Measurements from ENCODE around the gene NFE2.
"Not testable (repeated sequence)": the region's sequence is repeated elsewhere in the genome, so short reads cannot be mapped to it uniquely, and the experiment has no call there.

Gene NFE2

DNA sequence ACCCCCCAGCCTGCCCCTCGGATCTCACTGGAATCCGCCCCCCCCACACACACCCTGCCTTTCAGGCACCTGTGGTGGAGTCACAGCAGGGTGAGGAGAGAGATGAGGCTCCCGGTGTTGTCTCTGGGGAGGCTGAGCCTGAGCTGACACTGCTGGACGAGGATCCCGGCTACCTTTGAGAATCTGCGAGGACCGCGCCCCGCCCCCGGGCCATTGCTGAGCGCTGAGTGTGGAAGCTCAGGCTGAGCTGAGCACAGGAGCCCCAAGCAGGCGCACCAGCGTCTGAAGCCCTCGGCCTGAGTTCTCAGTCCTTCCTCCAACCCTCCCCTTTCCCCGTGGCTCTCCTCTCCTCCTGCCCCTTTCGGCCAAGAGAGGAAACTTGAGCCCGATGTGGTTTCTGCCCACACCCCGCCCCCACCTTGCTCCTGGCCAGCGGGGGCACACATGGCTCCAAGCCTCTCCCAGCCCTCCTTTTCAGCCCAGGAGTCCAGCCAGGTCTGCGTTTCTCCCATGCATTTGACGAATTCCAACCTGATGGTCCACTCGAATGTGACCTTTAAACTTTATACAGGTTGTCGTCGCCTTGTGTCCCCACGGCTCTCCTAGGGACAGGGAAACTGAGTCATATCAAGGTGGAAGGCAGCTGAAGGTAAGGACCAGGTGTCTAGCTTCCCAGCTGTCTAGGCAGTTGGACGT, at the start of gene NFE2:
NFE2 (minus strand) TSS at position 284 of the 696 bp plus-strand sequence. CDS start 5,767 bp downstream, outside the sequence.
- DNase-seq (ENCODE audit: low read depth) = no peak

DNA sequence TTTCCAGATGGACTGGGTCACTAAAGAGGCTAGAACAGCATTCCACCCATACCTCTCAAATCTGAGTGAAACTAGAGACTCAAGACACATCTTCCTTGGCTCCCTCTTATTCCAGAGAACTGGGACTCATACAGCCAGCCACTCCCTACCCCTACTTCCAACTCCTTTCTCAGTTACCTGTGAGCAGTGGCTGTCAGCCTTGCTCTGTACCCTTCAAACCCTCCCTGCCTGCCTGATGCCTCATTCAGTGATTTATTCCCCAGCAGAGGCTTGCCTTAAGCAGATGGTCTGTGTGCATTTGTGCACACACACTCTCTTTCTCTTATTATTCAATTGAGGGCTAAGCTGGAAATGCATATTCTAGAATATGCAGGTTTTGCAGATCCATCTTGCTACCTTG, 48.9 kb upstream of the NFE2 start:
- no peak for DNase-seq (ENCODE audit: low read depth)

DNA sequence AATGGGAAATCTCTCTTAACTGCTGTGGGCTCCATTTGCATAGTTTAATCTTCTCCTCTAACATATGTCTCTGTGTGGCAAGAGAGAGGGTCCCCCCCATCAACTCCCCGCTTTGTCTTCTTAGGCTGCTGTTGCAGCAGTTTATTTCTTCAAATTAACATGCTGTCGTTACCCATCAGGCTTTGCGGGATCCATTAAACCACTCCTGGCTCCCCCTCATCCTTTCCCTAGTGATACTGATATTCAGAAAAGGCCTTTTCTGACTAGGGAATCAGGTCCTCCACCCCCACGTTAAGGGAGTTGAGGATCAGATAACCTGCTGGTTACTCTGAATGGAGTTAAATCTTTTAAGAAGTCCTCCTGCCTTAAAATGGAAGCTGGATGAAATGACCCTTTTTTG, 48.2 kb upstream of the NFE2 start:
- no peak for DNase-seq (ENCODE audit: low read depth)

DNA sequence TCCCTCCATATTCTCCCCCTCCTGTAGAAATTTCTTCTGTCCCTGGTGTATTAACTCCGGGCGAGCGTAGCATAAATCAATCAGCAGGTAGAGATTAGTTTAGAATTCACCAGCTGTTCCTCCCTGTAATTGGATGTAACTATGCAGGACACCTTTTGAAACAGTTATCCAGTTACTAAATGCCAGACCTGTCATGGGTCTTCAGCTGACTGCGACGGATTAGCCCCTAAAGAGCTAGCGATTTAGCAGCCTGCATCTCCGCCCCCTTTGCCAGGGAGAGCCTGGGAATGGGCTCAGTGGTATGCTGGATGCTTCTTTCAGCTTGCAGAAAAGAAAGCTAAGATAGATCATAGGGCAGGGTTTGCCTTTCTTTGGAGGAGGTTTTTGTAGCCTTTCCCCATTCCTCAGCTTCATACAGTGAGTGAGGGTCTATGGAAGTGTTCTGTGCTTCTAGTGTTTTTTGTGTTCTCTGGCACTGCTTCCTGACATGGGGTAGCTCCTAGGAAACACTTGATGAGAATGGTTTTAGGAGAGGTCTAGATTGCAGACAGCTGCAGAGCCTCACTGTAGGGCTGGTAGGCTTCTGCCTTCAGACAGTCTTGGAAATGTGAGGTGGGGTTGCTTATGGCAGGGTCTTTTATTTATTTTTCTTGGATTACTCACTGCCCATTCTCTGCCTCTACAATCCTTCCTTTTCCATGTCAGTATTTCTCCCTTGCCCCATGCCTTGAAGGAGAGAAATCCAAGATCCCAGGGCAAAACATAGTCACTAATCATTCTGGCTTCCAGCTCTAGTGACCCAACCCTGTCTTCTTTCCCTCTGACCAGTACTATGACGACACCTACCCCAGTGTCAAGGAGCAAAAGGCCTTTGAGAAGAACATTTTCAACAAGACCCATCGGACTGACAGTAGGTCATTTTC, 40.8 kb upstream of the NFE2 start:
- no peak for DNase-seq (ENCODE audit: low read depth)

DNA sequence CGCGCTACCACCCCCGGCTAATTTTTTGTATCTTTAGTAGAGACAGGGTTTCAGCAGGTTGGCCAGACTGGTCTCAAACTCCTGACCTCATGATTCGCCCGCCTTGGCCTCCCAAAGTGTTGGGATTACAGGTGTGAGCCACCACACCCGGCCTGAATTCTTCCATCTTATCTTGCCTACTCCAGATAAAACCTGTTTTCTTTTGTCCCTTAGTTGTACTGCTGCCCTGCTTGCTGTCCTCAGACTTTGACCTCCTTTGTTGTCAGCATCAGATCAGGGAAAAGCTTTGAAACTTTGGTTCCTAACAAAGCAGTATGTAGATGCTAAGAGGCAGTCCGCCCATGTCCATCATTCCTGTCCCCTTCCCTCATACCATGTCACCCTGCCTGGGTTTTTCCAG, 40.0 kb upstream of the NFE2 start:
- no peak for DNase-seq (ENCODE audit: low read depth)

DNA sequence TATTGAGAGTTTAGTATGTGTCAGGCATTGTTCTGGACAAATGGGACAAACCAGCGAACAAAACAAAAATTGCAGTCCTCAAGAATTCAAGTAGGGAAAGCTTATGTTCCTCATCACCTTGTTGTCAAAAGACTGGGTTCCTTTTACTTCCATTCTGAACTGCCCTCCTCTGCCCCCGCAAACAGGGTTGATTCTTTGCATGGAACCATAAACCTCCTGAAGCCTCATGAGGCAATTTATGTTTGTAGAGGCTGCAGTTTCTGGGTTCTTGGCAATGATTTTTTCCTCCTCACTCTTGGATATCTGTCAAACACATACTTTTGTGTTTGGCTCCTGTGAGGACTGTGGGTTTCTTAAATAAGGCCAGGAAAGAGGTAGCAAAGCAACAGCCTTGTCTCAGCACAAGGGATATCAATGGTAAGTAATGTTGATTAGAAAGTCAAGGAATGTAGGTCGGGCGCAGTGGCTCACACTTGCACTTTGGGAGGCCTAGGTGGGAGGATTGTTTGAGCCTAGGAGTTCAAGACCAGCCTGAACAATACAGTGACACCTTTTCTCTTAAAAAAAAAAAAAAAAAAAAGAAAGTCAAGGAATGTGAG, 38.0 kb upstream of the NFE2 start:
- no peak for DNase-seq (ENCODE audit: low read depth)

DNA sequence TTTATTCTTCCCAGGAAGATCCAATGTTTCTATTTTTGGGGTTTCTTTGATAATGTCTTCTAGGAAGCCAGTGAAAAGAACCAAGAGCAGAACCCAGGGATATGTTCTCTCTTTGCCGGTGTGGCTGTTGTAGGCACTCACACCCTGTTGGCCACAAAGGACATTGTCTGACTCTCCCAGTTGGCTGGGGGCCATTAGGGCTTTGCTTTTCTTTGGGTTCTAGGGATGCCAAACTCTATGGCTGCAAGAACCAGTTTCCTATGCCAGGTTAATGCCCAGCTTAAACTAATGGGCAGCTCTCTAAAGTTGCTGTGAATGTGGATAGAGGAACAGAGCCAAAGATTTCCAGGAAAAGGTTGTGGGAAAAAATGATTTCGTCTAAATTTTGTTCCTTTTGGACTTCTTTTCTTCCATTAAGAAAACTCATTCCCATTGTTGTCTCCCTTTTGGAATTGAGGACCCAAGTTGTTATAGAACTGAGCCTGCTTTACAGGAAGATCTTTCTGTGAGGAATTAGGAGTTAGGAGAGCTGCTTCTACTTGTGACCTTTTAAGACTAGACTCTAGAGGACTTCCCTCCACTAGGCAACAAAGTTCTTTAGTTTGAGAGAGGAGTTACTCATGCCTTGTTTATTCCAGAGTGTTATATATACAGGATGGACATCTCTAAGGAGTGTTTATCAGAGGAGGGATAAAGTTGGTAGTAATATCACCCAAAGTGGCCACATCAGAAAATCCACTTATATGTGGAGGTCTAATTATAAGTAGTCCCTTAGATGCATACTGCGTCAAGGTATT, 37.2 kb upstream of the NFE2 start:
- DNase-seq (ENCODE audit: low read depth) = no peak

DNA sequence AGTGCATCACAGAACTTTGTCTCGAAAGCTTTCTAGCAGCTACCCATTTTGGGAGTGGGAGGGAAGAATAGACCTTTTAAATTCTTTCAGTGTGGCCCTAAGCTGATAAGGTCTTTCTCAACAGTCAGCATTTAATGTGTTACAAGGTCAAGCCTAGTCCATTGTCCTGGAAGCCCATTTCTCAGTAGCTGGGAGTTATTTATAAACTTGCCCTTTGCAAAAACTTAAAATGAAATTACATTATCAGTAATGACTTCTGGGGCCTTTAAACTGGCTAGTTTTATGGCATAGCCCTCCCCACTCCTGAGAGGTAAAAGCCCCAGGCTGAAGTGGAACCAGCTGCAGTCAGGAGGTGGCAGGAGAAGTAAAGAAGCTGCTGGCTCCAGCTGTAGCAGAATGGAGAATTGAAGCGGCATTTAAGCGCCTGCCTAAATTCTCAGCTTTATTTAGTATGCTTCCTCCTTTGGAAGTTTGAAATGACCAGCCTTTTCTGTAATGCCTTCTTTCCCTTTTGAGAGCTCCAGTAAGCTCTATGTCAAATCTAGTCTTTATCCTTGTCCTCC, 36.5 kb upstream of the NFE2 start:
- no peak for DNase-seq (ENCODE audit: low read depth)

DNA sequence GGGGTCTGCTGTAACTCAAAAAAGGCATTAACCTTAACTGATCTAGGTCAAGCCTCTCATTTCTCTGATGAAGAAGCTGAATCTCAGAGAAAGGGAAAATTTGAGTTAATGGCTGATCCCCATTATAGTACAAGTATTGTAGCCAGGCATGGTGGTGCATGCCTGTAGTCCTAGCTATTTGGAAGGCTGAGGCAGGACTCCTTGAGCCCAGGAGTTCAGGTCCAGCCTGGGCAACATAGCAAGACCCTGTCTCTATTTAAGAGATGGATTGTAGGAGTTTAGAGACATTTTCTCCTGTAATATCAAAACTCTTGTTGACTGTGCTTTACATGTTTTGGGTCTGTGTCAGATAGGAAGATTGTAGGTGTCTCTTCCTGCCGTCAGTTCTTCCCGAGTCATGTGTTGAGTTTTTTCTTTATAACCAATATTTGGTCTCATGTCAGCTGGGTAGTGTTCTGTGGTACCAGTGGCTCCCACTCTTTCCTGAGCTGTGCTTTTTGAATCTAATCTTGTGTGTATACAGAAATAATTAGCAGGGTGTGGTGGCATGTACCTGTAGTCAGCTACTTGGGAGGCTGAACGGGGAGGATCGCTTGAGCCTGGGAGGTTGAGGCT, 32.7 kb upstream of the NFE2 start:
- no peak for DNase-seq (ENCODE audit: low read depth)

DNA sequence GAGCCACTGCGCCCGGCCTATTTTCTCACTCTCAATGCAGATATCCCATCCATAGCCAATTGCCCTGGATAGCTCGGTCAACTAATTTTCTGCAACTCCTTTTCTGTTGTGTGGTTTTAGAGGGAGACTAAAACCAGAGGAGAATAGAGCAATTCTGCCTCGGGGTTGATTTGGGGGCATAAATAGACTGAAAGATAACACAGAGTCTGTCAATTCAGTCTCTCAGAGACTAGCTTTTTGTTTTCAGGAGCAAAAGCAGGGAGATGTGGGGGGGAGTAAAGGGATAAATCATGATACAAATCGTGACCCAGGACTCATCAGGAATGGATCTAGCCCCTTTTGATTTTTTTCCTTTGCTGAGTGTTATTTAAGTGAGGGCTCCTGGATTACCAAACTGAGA, 30.6 kb upstream of the NFE2 start:
- DNase-seq (ENCODE audit: low read depth) = no peak

DNA sequence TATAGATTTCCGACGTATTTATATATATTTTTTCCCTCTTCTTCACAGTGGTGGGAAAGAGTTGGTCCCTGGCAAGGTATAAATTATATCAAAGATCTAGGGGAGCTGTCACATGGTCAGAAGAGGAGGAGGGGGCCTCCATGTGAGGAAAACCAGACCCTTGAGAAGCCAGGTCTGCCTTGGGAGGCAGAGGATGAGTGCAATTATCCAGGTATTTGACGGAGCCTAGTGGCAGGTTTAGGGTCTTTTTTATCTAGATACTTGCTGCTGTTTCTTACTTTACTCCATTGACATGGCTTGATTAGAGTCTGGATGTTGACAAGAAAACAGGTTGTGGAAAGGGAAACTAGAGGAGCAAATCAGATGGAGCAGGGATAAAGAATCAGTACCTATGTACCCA, 29.6 kb upstream of the NFE2 start:
- DNase-seq (ENCODE audit: low read depth) = no peak

DNA sequence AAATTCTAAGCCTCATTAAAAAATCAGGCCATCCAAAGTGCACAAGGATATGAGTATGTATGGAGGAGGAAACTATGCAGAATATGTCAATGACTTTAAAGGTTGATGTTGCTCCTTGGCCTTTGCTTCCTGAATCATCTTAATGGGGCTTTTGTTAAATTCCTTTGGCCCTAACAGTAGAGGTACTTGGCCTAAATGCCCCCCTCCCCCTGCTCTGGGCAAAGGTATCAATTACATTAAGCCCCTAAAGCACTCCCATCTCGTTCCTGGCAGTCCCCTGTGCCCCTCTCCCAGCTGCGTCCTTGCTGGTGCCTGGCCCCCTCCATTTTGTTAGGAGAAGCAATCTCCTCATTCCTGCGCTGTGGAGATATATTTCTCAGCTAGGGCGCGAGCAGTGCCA, 28.9 kb upstream of the NFE2 start:
- DNase-seq (ENCODE audit: low read depth) = no peak

DNA sequence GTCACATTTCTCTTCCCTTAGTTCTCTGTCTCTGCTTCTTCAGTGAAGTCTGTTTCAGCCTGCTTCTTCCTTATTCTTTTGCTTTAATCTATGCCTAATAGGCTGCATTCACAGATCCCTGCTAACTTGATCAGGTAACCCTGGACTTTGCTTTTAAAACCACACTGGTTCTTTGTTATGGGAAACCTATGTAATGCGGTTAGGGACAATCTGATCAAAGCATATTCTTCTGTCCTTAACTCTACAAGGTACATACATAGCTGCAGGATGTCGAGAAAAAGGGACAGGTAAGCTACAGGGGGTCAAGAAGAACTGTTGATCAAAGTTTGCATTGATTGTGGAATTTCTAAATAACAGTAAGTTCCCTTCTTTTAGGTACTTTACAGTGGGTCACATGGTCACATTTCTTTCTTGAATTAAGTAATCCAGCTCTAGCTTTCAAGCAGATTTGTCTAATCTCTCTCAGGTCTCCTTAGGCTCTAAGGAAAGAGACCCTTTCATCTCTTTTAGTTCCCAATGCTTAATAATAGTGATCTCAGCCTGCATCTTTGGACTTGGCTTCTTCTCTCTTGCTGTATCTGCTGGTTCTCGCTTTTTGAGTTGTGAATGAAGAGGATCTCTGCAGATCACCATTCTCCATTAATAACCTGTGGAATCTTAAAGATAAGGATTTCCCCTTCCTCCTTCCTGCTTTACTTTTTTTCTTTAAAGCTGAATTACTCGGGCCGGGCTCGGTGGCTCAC, 28.0 kb upstream of the NFE2 start:
- DNase-seq (ENCODE audit: low read depth) = no peak

DNA sequence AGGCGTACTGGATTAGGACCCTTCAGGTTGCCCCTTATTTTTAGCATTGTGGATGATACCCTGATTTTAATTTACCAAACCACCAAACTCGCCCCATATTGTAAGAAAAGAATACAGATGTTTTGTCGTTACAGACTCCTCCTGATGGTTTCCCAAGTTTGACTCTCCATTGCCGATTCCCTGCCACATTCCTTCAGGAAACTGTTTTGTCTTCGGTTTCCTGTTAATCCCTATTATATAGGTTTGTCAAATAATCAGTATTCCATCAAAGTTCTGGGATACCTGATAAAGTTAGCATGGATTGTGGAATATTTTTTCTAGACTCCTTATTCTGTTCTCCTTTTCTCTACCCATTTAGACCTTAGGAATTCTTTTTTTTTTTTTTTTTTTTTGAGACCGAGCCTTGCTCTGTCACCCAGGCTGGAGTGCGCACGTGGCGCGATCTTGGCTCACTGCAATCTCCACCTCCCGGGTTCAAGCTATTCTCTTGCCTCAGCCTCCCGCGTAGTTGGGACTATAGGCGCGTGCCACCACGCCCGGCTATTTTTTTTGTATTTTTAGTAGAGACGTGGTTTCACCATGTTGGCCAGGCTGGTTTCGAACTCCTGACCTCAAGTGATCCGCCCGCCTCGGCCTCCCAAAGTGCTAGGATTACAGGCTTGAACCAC, 24.8 kb upstream of the NFE2 start:
- not testable (repeated sequence) for DNase-seq (ENCODE audit: low read depth)

DNA sequence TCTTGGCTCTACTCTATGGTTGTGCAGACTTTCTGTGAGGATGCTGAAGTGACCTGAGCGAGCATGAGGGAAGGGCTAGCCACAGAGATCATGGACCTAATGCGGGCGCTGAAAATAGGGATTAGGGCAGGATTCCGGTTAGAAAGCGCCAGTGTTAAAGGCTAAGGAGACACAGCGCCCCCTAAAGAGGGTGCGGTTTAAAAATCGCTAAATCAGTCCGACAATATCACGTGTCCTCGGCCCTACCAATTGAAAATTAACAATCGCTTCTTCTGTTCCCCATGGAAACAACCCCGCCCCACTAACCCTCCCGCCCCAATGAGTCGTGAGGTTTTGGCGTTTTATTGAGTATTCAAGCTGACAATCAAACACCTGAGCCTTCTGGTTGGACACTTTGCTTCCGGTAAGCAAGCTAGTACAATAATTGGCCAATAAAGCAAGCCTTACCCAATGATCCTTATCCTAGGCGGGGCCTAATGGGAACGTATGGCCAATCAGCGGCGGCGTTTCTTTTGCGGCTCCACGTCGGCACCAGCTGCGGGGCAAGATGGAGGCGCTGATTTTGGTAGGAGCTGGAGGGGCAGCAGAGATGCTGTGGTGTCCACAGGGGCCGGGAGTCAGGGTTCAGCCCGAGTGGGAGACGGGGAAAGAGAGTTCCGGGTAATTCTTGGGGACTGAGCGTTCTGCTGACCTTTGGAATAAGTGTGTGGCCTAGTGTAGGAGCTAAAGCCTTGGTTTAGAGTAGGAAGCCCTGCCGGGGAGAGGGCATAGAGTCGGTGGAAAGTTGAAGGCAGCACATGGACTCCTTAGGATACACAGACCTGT, 24.0 kb upstream of the NFE2 start, which contains the start of gene COPZ1:
COPZ1 (plus strand) TSS at position 515 of the 825 bp plus-strand sequence; CDS start at position 548, 33 bp downstream.
- DNase-seq (ENCODE audit: low read depth) = peak; percentile 83

DNA sequence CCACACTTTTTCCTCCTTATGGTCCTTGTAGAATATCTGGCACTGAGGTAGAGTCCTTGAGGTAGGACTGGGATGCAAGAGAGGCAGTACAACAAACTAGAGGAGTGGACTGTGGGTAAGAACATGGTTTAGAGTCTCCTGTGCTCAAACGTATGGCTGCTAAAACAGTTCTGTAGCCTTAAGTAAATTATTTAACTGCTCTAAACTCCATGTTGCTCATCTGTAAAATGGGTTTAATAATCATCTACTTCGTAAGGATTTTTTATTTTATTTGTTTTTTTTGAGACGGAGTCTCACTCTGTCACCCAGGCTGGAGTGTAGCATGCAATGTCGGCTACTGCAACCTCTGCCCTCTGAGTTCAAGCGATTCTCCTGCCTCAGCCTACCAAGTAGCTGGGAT, 20.5 kb upstream of the NFE2 start:
- no peak for DNase-seq (ENCODE audit: low read depth)

DNA sequence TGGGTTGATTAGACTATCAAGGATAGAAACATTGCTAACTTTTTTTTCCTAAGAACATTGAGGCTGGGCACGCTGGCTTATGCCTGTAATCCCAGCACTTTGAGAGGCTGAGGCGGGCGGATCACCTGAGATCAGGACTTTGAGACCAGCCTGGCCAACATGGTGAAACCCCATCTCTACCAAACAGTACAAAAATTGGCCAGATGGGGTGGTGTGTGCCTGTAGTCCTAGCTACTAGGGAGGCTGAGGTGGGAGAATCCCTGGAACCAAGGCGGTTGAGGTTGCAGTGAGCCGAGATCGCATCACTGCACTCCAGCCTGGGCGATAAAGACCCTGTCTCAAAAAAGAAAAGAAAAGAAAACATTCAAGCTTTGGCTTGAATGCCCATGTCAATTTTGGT, 11.5 kb upstream of the NFE2 start:
- not testable (repeated sequence) for DNase-seq (ENCODE audit: low read depth)

DNA sequence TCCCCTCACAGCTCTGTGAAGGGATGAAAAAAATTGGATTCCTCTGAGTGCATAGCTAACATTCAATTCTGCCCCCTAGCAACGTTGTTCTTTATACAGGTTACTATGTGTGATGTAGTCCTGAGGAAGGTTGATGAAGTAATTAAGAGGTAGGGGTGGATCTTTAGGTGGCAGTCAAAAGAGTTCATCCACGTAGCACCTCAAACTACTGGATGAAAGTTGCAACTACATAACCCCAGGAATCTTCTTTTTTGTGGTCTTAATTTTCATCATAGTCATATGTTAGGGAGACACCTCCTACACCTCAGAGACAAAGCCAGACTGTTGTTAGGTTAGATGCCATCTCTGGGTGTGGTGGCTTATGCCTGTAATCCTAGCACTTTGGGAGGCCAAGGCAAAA, 10.2 kb upstream of the NFE2 start:
- no peak for DNase-seq (ENCODE audit: low read depth)
